IMR-90 (cell line): Measurements from ENCODE around the gene KLHL3. TPM values are rescaled to one million over a fixed set of nuclear protein-coding genes. Genes with fewer than 3 reads are reported as not detected.

ENCODE experiments used
- ATAC-seq: fragments of 200-7000 bp; cut with Tn5 transposase; 2 replicates; pipeline ENCODE4 v1.9.1; 2020; ENCODE audit warnings: low read depth, mild to moderate bottlenecking, moderate library complexity
- BruUV-seq: library from RNA; stranded (reverse); fragments of 400-500 nt; replicated peaks from 2 replicates; lab custom pipeline; 2021; lab: Mats Ljungman, UMichigan
- CTCF ChIA-PET: fragments of 300-600 bp; formaldehyde crosslinking; extraction: SDS; loops from one replicate; lab custom pipeline; 2021; ENCODE audit warnings: antibody characterized with exemption; lab: Yijun Ruan, JAX
- POLR2A ChIA-PET: fragments of 300-600 bp; sonication (Branson Sonifier 250); formaldehyde crosslinking; loops from one replicate; lab custom pipeline; 2022; ENCODE audit warnings: antibody characterized with exemption; ENCODE audit not compliant: unreplicated experiment; lab: Charles Lee
- DNase-seq: peaks from one replicate; pipeline ENCODE4 v3.0.0; 2013
- H2AFZ ChIP-seq: replicated peaks from 2 replicates; pipeline ENCODE3; 2013; ENCODE audit warnings: low read length, mild to moderate bottlenecking; ENCODE audit not compliant: poor library complexity
- H2AK5ac ChIP-seq: 2 replicates; pipeline ENCODE4 v1.6.1; 2013; ENCODE audit warnings: low read depth, low read length, inconsistent platforms
- H2AK9ac ChIP-seq: replicated peaks from 2 replicates; pipeline ENCODE3; 2013; ENCODE audit warnings: mild to moderate bottlenecking, low read depth, low read length, moderate library complexity; ENCODE audit not compliant: poor library complexity
- H2BK120ac ChIP-seq: 2 replicates; pipeline ENCODE4 v1.6.1; 2013; ENCODE audit warnings: low read depth, low read length, inconsistent platforms
- H2BK15ac ChIP-seq: 3 replicates; pipeline ENCODE4 v1.6.1; 2013; ENCODE audit warnings: low read depth, low read length, inconsistent platforms
- H2BK20ac ChIP-seq: 2 replicates; pipeline ENCODE4 v1.6.1; 2013; ENCODE audit warnings: low read depth, mild to moderate bottlenecking, inconsistent platforms, low read length, moderate library complexity
- H2BK5ac ChIP-seq: 2 replicates; pipeline ENCODE4 v1.6.1; 2013; ENCODE audit warnings: mild to moderate bottlenecking, low read depth, low read length, inconsistent platforms; ENCODE audit not compliant: poor library complexity, severe bottlenecking
- H3K14ac ChIP-seq: replicated peaks from 2 replicates; pipeline ENCODE4 v1.6.1; 2013; ENCODE audit warnings: low read depth, low read length, inconsistent platforms
- H3K18ac ChIP-seq: 2 replicates; pipeline ENCODE4 v1.6.1; 2013; ENCODE audit warnings: low read depth, low read length, control low read depth
- H3K23ac ChIP-seq: 2 replicates; pipeline ENCODE4 v1.6.1; 2013; ENCODE audit warnings: low read depth, low read length, inconsistent platforms
- H3K27ac ChIP-seq: 2 replicates; pipeline ENCODE4 v1.5.1; 2013; ENCODE audit warnings: mild to moderate bottlenecking, control low read depth, low read length; ENCODE audit not compliant: insufficient read depth
- H3K27me3 ChIP-seq: 2 replicates; pipeline ENCODE4 v1.6.1; 2013; ENCODE audit warnings: low read length; ENCODE audit not compliant: control insufficient read depth, insufficient read depth
- H3K36me3 ChIP-seq: 2 replicates; pipeline ENCODE4 v1.6.1; 2013; ENCODE audit warnings: low read length, mixed read lengths; ENCODE audit not compliant: control insufficient read depth, insufficient read depth
- H3K4ac ChIP-seq: 2 replicates; pipeline ENCODE4 v1.6.1; 2013; ENCODE audit warnings: low read depth, low read length, inconsistent platforms
- H3K4me1 ChIP-seq: 2 replicates; pipeline ENCODE4 v1.6.1; 2013; ENCODE audit warnings: low read length, mixed read lengths; ENCODE audit not compliant: control insufficient read depth, insufficient read depth
- H3K4me2 ChIP-seq: 2 replicates; pipeline ENCODE4 v1.6.1; 2013; ENCODE audit warnings: low read depth, mild to moderate bottlenecking, control low read depth, low read length, moderate library complexity
- H3K4me3 ChIP-seq: 2 replicates; pipeline ENCODE4 v1.5.1; 2013; ENCODE audit warnings: low read depth, mild to moderate bottlenecking, control low read depth, low read length, moderate library complexity; ENCODE audit not compliant: insufficient read depth
- H3K56ac ChIP-seq: 2 replicates; pipeline ENCODE4 v1.6.1; 2013; ENCODE audit warnings: low read length, inconsistent platforms; ENCODE audit not compliant: insufficient read depth; ENCODE audit errors: extremely low read depth
- H3K79me1 ChIP-seq, 2 experiments: 2 replicates each; pipeline ENCODE4 v1.6.1; 2013; ENCODE audit warnings: low read length in 2 of 2, inconsistent platforms in 1 of 2, low read depth in 1 of 2
- H3K9ac ChIP-seq: 2 replicates; pipeline ENCODE4 v1.6.1; 2013; ENCODE audit warnings: low read depth, low read length, control low read depth
- H3K9me1 ChIP-seq: 2 replicates; pipeline ENCODE4 v1.6.1; 2013; ENCODE audit warnings: low read length, inconsistent platforms; ENCODE audit not compliant: insufficient read depth
- H3K9me3 ChIP-seq: 2 replicates; pipeline ENCODE4 v1.6.1; 2013; ENCODE audit warnings: low read length; ENCODE audit not compliant: control insufficient read depth, insufficient read depth
- H4K20me1 ChIP-seq: 2 replicates; pipeline ENCODE4 v1.6.1; 2013; ENCODE audit warnings: low read length, inconsistent platforms; ENCODE audit not compliant: insufficient read depth
- H4K5ac ChIP-seq: 2 replicates; pipeline ENCODE4 v1.6.1; 2013; ENCODE audit warnings: mild to moderate bottlenecking, low read depth, low read length, control low read depth
- H4K8ac ChIP-seq, 2 experiments: 2 replicates each; pipeline ENCODE4 v1.6.1; 2013; ENCODE audit warnings: low read depth in 2 of 2, low read length in 2 of 2, control low read depth in 1 of 2, inconsistent platforms in 1 of 2
- H4K91ac ChIP-seq: 2 replicates; pipeline ENCODE4 v1.6.1; 2013; ENCODE audit warnings: low read depth, low read length, inconsistent platforms; ENCODE audit not compliant: insufficient read depth
- BHLHE40 ChIP-seq: fragments of 150-350 bp; IDR thresholded peaks from 2 replicates; pipeline ENCODE4 v1.6.1; 2016; ENCODE audit warnings: mild to moderate bottlenecking, low read depth, low read length
- CTCF ChIP-seq: conservative IDR thresholded peaks from 2 replicates; pipeline ENCODE4 v1.5.1; 2012; ENCODE audit warnings: mild to moderate bottlenecking, low read depth, low read length, improper control_type of control experiment
- ELK1 ChIP-seq: fragments of 150-350 bp; IDR thresholded peaks from 2 replicates; pipeline ENCODE4 v1.6.1; 2016; ENCODE audit warnings: low read depth, mild to moderate bottlenecking, low read length, moderate library complexity, borderline replicate concordance
- FOS ChIP-seq: fragments of 150-350 bp; IDR thresholded peaks from 2 replicates; pipeline ENCODE4 v1.6.1; 2016; ENCODE audit warnings: low read depth, low read length
- MAFK ChIP-seq: IDR thresholded peaks from 2 replicates; pipeline ENCODE4 v1.6.1; 2012; ENCODE audit warnings: low read depth, low read length, improper control_type of control experiment
- NFE2L2 ChIP-seq: fragments of 150-350 bp; IDR thresholded peaks from 2 replicates; pipeline ENCODE4 v1.6.1; 2016; ENCODE audit warnings: low read depth, mild to moderate bottlenecking, low read length
- RAD21 ChIP-seq: IDR thresholded peaks from 2 replicates; pipeline ENCODE4 v1.6.1; 2012; ENCODE audit warnings: low read length, improper control_type of control experiment
- RCOR1 ChIP-seq: IDR thresholded peaks from 2 replicates; pipeline ENCODE4 v1.6.1; 2012; ENCODE audit warnings: mild to moderate bottlenecking, low read length, improper control_type of control experiment; ENCODE audit not compliant: insufficient replicate concordance
- RFX5 ChIP-seq: IDR thresholded peaks from 2 replicates; pipeline ENCODE4 v1.8.0; 2012; ENCODE audit warnings: low read depth, mild to moderate bottlenecking, low read length, moderate library complexity
- SMC3 ChIP-seq: fragments of 150-350 bp; IDR thresholded peaks from 2 replicates; pipeline ENCODE4 v1.6.1; 2016; ENCODE audit warnings: low read depth, mild to moderate bottlenecking, antibody characterized with exemption, low read length, moderate library complexity
- WGBS, 2 experiments: methylation state at CpG; one replicate each; pipeline versions ENCODE4 v1.1.5 to v1.1.7; 2013; ENCODE audit warnings: missing lambda C conversion rate in 2 of 2; ENCODE audit not compliant: insufficient read length in 1 of 2; ENCODE audit errors: extremely low coverage in 2 of 2; 5-methylcytosine and 5-hydroxymethylcytosine counted together
- dilution Hi-C: fragments of 300-500 bp; cut with HindIII; formaldehyde crosslinking; loops from one replicate; pipeline ENCODE4 v1.14.3; 2018; ENCODE audit warnings: low sequenced_read_pairs; ENCODE audit not compliant: unreplicated experiment
- in situ Hi-C: fragments of 300-500 bp; cut with MboI; formaldehyde crosslinking; loops from 3 replicates; pipeline ENCODE4 v1.14.3; 2019; ENCODE audit warnings: low sequenced_read_pairs, inconsistent platforms, mixed read lengths
- intact Hi-C: fragments of 100-400 bp; cut with micrococcal nuclease; formaldehyde crosslinking; loops from 2 replicates; pipeline ENCODE4 v1.10.0; 2022
- polyA plus RNA-seq, 3 experiments: library from polyadenylated mRNA; depleted of rRNA; stranded (reverse); fragments of >200 nt; gene quantifications; 2 replicates each; pipeline ENCODE4 v1.2.3, GENCODE V29; 2012; ENCODE audit warnings: low replicate concordance in 1 of 3
- total RNA-seq: library from RNA; depleted of rRNA; stranded (reverse); fragments of >200 nt; gene quantifications from 2 replicates; pipeline ENCODE4 v1.2.3, GENCODE V29; 2012

The KLHL3 gene
- total and polyA plus RNA-seq, 2 of the 4 experiments (the other 2 are of a cell fraction) = 2.3 to 4.1 TPM

GRCh38 chr5:137712139-137712667, 23.7 kb downstream of the KLHL3 start:
- no peak overlapping the region for H3K9ac ChIP-seq
- no peak overlapping the region for H3K4me3 ChIP-seq
- intact Hi-C loops (no loop called here), in situ Hi-C loops (no loop called here), dilution Hi-C loops (no loop called here)
- H2AFZ ChIP-seq = no peak overlapping the region
- POLR2A ChIA-PET = no interaction called here
- no peaks in the 10 kb centered on the region for H3K9me1 ChIP-seq
- no peak overlapping the region for H2BK20ac ChIP-seq
- CTCF ChIA-PET = interaction anchor here (0.7 to 1.0 kb wide), 2 partner anchors 12 to 51 kb away, joined by 3 read pairs; no protein-coding TSS in a partner anchor
- no TSS peak for BruUV-seq
- H2AK5ac ChIP-seq = no peak overlapping the region
- H3K27ac ChIP-seq = no peak overlapping the region
- H2BK15ac ChIP-seq = no peak overlapping the region
- no peak overlapping the region for H3K56ac ChIP-seq
- ATAC-seq = no peak
- H2AK9ac ChIP-seq = no peak overlapping the region
- H3K36me3 ChIP-seq = no peaks in the 10 kb centered on the region
- no peak overlapping the region for H2BK5ac ChIP-seq
- no peak overlapping the region for H3K4me2 ChIP-seq
- H4K91ac ChIP-seq = no peak overlapping the region
- no peak overlapping the region for H3K18ac ChIP-seq
- H3K14ac ChIP-seq = no peak overlapping the region
- no peak overlapping the region for H2BK120ac ChIP-seq
- no peak overlapping the region for H3K23ac ChIP-seq
- no peak overlapping the region for H4K8ac ChIP-seq
- peaks cover 2% of the 10 kb centered on the region; the same call in 1 of the 2 replicates for H3K4me1 ChIP-seq
- no peaks in the 10 kb centered on the region for H3K79me1 ChIP-seq
- WGBS, 2 experiments = no CpG with 5 or more reads among the region's 2 CpGs
- no peak overlapping the region for H3K4ac ChIP-seq
- DNase-seq = no peak
- H4K5ac ChIP-seq = no peak overlapping the region
- H4K20me1 ChIP-seq = no peaks in the 10 kb centered on the region
- no peaks in the 10 kb centered on the region for H3K27me3 ChIP-seq
- H3K9me3 ChIP-seq = peaks cover 2% of the 10 kb centered on the region; the same call in 1 of the 2 replicates
- TF ChIP-seq RCOR1 (no peak), CTCF (no peak), FOS (no peak), SMC3 (no peak), NFE2L2 (no peak), BHLHE40 (no peak), MAFK (no peak), RAD21 (no peak), ELK1 (no peak), RFX5 (no peak)
